HFF-Myc (cell line): Measurements from ENCODE around the gene KCNAB2.
"Not testable (repeated sequence)": the region's sequence is repeated elsewhere in the genome, so short reads cannot be mapped to it uniquely, and the experiment has no call there.

Experiments used
- DNase-seq: peaks from one replicate; pipeline ENCODE4 v3.0.0-alpha.2; 2011; ENCODE audit warnings: low read depth; ENCODE audit errors: extremely low read depth
- H3K4me3 ChIP-seq: replicated peaks from 2 replicates; pipeline ENCODE4 v1.5.1; 2011; ENCODE audit warnings: low read depth, mild to moderate bottlenecking, control low read depth, low read length
- TF ChIP-seq, protein P1 (sequence below): IDR thresholded peaks from 2 replicates; pipeline ENCODE4 v1.5.1; 2012; ENCODE audit warnings: mild to moderate bottlenecking, low read depth, low read length, control low read depth; ENCODE audit errors: missing control alignments

The KCNAB2 gene

GRCh38 chr1:6054596-6054995 lies 8.9 kb downstream of the KCNAB2 start:
- DNase-seq, result no peak
- TF ChIP-seq, protein P1, sequence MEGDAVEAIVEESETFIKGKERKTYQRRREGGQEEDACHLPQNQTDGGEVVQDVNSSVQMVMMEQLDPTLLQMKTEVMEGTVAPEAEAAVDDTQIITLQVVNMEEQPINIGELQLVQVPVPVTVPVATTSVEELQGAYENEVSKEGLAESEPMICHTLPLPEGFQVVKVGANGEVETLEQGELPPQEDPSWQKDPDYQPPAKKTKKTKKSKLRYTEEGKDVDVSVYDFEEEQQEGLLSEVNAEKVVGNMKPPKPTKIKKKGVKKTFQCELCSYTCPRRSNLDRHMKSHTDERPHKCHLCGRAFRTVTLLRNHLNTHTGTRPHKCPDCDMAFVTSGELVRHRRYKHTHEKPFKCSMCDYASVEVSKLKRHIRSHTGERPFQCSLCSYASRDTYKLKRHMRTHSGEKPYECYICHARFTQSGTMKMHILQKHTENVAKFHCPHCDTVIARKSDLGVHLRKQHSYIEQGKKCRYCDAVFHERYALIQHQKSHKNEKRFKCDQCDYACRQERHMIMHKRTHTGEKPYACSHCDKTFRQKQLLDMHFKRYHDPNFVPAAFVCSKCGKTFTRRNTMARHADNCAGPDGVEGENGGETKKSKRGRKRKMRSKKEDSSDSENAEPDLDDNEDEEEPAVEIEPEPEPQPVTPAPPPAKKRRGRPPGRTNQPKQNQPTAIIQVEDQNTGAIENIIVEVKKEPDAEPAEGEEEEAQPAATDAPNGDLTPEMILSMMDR, result no peak
- H3K4me3 ChIP-seq, result no peak overlapping the region

- TF ChIP-seq, protein P1, result no peak
- H3K4me3 ChIP-seq, result no peak overlapping the region
- DNase-seq, result no peak
These were observed 10.9 kb downstream of the KCNAB2 start for GRCh38 chr1:6056572-6056948.

GRCh38 chr1:6057170-6057845 lies 11.6 kb downstream of the KCNAB2 start:
- DNase-seq, result no peak
- TF ChIP-seq, protein P1, result no peak
- H3K4me3 ChIP-seq, result no peak overlapping the region

DNA sequence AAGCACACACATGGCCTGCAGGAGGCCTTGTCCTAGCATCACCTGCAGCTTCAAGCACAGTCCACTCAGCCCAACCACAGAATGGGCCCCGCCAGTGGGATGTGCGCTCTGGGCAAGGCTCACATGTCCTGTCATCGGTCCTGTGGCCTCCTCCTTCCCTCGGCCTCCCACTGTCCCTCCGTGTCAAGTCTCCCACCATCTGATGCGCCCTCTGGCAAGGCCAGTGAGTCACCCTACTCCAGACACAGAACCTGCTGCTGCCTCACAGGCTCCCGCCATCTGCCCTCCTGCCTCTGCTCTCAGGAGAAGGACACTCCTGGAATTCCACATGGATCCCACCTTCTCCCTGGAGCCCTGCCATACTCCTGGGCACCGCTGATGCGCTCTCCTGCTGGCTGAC lies 14.2 kb downstream of the KCNAB2 start:
- TF ChIP-seq, protein P1, result no peak
- no peak overlapping the region for H3K4me3 ChIP-seq
- no peak for DNase-seq

GRCh38 chr1:6062670-6063069 lies 17.0 kb downstream of the KCNAB2 start:
- no peak overlapping the region for H3K4me3 ChIP-seq
- TF ChIP-seq, protein P1, result no peak
- DNase-seq, result no peak

- not testable (repeated sequence) for DNase-seq, H3K4me3 ChIP-seq
These were observed 17.9 kb downstream of the KCNAB2 start for GRCh38 chr1:6063532-6064053.

- H3K4me3 ChIP-seq, result no peak overlapping the region
- no peak for DNase-seq
- TF ChIP-seq, protein P1, result no peak
These were observed 19.6 kb downstream of the KCNAB2 start for GRCh38 chr1:6065093-6065858.
